Mammary epithelial cell (primary cell): Measurements from ENCODE around the gene AFF2.

Experiments
- EZH2 ChIP-seq: IDR thresholded peaks from 2 replicates; pipeline ENCODE4 v1.6.1; 2012; ENCODE audit warnings: low read length, inconsistent platforms, borderline replicate concordance
- TF ChIP-seq, protein P1 (sequence below), 2 donors: IDR thresholded peaks in 1 of 2; conservative IDR thresholded peaks in 1 of 2; 2 replicates each; pipeline ENCODE4 v1.5.1; 2011 to 2012; ENCODE audit warnings: inconsistent platforms in 2 of 2, low read length in 2 of 2, mild to moderate bottlenecking in 2 of 2, control low read depth in 1 of 2, low read depth in 1 of 2; ENCODE audit not compliant: insufficient read depth in 1 of 2; ENCODE audit errors: extremely low read depth in 1 of 2

DNA sequence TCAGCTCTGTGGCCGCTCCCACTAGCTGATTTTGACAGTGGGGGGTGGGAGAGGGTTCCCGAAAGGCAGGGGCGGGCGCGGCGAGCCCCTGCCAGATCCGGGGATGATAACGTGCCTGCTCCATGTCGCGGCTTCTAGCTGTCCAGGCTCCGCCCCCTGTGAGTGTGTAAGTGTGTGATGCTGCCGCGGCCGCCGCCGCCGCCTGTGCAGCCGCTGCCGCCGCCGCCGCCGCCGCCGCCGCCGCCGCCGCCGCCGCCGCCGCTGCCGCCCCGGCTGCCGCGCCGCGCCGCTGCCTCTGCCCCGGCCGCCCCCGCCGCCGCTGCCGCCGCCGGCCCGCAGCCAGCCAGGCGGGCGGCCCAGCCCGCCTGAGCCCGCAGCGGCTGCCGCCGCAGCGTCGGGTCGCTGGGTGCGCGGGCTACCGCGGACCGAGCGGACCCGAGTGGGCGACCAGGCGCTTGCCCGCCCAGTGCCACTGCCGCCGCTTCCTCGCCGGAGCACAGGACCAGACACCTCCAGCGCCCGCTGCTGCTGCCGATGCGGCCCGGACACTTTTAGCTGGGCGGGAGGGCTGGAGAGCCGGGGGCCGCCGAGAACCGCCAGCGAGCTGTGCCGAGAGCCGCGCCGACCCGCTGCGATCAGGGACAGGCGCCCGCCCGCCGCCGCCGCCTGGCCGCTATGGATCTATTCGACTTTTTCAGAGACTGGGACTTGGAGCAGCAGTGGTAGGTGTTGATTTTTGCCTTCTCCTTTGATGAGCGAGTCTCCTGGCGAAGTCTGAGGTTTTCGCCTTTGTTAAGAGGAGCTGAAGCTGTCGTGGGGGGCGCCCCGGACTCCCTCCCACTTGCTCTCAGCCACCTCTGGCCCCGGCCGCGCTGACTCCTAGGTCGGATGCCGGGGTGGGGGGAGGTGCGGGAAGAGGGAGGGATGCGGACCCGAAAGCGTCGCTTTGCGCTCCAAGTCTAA, at the start of gene AFF2:
- TF ChIP-seq, protein P1, sequence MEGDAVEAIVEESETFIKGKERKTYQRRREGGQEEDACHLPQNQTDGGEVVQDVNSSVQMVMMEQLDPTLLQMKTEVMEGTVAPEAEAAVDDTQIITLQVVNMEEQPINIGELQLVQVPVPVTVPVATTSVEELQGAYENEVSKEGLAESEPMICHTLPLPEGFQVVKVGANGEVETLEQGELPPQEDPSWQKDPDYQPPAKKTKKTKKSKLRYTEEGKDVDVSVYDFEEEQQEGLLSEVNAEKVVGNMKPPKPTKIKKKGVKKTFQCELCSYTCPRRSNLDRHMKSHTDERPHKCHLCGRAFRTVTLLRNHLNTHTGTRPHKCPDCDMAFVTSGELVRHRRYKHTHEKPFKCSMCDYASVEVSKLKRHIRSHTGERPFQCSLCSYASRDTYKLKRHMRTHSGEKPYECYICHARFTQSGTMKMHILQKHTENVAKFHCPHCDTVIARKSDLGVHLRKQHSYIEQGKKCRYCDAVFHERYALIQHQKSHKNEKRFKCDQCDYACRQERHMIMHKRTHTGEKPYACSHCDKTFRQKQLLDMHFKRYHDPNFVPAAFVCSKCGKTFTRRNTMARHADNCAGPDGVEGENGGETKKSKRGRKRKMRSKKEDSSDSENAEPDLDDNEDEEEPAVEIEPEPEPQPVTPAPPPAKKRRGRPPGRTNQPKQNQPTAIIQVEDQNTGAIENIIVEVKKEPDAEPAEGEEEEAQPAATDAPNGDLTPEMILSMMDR (conservative IDR thresholded peaks at IDR 0.05 in 1 of 2, IDR thresholded peaks at IDR 0.05 in 1 of 2; ENCODE audit: extremely low read depth in 1 of 2, insufficient read depth in 1 of 2, low read depth in 1 of 2, low read length in 2 of 2): no peak
- TF ChIP-seq EZH2: peak; percentile 8
